ENCODE measurements around the gene CGREF1.

GRCh38 chr2:27105981-27106380, 12.9 kb downstream of the CGREF1 start:
- TF ChIP-seq EZH2 (IDR thresholded peaks at IDR 0.05; ENCODE audit: low read length, missing control alignments) (no peak), CTCF (conservative IDR thresholded peaks at IDR 0.05 in 1 of 2, IDR thresholded peaks at IDR 0.05 in 1 of 2; ENCODE audit: low read depth in 1 of 2, low read length in 2 of 2) (no peak)
